ENCODE results near the gene SRC. TPM values are rescaled to one million over a fixed set of nuclear protein-coding genes. Genes with fewer than 3 reads are reported as not detected.

The SRC gene
- total RNA-seq, 1 donor from 2014 or later = 72.7 TPM

DNA sequence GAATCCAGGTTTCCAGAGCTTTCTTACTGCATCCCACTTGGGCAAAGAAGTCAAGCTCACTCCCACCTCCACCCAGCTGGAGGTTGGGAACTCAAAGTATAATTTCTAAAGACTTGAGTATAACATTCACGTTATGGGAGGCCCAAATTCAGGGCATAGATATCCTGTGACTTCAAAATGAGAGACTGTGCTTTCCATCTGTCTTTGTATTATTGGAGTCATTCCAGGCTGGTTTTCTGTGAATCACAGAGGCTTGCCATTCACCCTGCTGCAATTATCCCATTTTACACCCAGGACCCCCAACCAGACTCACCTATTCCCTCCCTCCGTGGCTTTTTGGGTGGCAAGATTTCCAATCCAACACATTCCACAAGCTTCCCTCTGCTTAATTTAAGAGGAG lies 19.3 kb upstream of the SRC start:
- Mint-ChIP-seq H3K36me3 (ENCODE audit: low read depth) (no peaks in the 10 kb centered on the region), H3K27ac (no peak overlapping the region), H3K4me3 (no peak overlapping the region), H3K27me3 (no peaks in the 10 kb centered on the region), H3K9me3 (no peaks in the 10 kb centered on the region), H3K4me1 (no peaks in the 10 kb centered on the region)
- intact Hi-C loops (cut with micrococcal nuclease) = no loop called here
- ChIA-PET POLR2A (interaction anchor here (1.0 to 1.2 kb wide), 2 partner anchors 9 to 12 kb away, joined by 3 to 4 read pairs; no protein-coding TSS in a partner anchor), CTCF (no interaction called here)
- ATAC-seq (ENCODE audit: low read depth) = no peak
- DNase-seq = no peak
- TF ChIP-seq, protein P1, sequence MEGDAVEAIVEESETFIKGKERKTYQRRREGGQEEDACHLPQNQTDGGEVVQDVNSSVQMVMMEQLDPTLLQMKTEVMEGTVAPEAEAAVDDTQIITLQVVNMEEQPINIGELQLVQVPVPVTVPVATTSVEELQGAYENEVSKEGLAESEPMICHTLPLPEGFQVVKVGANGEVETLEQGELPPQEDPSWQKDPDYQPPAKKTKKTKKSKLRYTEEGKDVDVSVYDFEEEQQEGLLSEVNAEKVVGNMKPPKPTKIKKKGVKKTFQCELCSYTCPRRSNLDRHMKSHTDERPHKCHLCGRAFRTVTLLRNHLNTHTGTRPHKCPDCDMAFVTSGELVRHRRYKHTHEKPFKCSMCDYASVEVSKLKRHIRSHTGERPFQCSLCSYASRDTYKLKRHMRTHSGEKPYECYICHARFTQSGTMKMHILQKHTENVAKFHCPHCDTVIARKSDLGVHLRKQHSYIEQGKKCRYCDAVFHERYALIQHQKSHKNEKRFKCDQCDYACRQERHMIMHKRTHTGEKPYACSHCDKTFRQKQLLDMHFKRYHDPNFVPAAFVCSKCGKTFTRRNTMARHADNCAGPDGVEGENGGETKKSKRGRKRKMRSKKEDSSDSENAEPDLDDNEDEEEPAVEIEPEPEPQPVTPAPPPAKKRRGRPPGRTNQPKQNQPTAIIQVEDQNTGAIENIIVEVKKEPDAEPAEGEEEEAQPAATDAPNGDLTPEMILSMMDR (IDR thresholded peaks at IDR 0.05) = no peak

DNA sequence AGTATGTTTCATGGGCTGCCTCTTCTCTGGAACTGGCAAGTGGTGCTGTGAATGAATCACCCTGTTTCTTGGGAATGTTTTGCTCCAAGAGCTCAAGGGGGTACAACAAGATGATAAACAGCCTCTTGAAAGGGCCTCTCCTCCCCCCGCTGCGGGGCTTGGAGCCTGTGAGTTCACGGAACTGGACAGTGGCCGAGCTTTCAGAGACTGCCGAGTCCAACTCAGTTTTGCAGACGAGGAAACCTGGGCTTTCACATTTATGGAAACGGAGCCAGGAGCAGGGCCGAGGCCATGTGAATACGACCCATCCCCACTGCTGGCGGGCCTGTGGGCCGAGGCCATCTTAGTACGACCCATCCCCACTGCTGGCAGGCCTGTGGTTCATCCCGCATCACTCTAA lies 18.2 kb upstream of the SRC start:
- no peak overlapping the region for H3K4me3 Mint-ChIP-seq
- no peaks in the 10 kb centered on the region for H3K9me3 Mint-ChIP-seq
- H3K27me3 Mint-ChIP-seq = no peaks in the 10 kb centered on the region
- ATAC-seq (ENCODE audit: low read depth) (no peak), DNase-seq (no peak)
- intact Hi-C loops (cut with micrococcal nuclease) = no loop called here
- ChIA-PET CTCF (no interaction called here), POLR2A (interaction anchor here (0.5 to 1.1 kb wide), 5 partner anchors 9 to 582 kb away, joined by 3 to 8 read pairs (median 3); partner anchors contain the start of genes MANBAL, NDRG3 and SRC)
- no peaks in the 10 kb centered on the region for H3K36me3 Mint-ChIP-seq (ENCODE audit: low read depth)
- TF ChIP-seq, protein P1 (IDR thresholded peaks at IDR 0.05) = no peak
- H3K4me1 Mint-ChIP-seq = peaks cover 4% of the 10 kb centered on the region
- H3K27ac Mint-ChIP-seq = no peak overlapping the region

DNA sequence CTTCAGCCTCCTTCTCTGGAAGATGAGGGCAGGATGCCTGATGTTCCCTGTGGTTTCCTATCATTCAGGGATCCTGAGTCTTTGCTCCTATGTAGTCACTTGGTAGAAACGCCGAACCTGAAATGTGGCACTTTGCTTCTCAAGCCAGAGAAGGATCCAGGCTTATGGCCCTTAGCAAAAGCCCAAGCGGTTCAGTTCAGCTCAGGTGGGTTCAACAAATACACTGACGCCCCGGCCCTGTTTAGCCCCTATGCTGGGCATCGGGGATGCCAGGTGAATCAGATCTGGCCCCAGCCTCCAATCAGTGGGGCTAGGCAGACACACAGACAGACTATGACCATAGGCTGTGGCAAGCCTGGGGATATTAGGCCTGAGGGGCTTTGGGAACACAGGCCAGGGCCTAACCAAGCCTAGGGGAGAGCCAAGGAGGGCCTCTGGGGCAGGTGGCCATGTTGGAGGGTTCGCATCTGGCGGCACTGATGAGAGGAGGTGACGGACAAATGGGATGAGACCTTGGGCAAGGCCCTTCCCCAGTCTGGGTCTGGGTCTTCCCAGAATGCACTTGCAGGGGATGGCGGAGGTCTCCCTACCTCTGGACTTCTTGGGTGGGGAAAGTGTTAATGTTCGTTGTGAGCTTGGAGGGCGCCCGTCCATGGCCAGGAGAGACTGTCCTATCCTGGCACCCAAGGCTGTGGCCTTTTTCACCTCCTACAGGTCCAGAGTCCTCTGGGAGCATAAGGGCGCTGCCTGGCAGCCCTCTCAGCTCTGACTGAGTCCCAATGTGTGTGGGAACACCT lies 17.6 kb upstream of the SRC start:
- DNase-seq (no peak), ATAC-seq (ENCODE audit: low read depth) (no peak)
- intact Hi-C loops (cut with micrococcal nuclease) = no loop called here
- TF ChIP-seq, protein P1 (IDR thresholded peaks at IDR 0.05) = no peak
- ChIA-PET POLR2A (interaction anchor here (0.5 to 0.7 kb wide), 2 partner anchors 8 to 39 kb away, joined by 3 to 7 read pairs; partner anchors contain the start of gene MANBAL), CTCF (no interaction called here)
- H3K27me3 Mint-ChIP-seq = no peaks in the 10 kb centered on the region
- H3K4me3 Mint-ChIP-seq = no peak overlapping the region
- no peaks in the 10 kb centered on the region for H3K9me3 Mint-ChIP-seq
- H3K36me3 Mint-ChIP-seq (ENCODE audit: low read depth) = no peaks in the 10 kb centered on the region
- peaks cover 10% of the 10 kb centered on the region for H3K4me1 Mint-ChIP-seq
- H3K27ac Mint-ChIP-seq = no peak overlapping the region

DNA sequence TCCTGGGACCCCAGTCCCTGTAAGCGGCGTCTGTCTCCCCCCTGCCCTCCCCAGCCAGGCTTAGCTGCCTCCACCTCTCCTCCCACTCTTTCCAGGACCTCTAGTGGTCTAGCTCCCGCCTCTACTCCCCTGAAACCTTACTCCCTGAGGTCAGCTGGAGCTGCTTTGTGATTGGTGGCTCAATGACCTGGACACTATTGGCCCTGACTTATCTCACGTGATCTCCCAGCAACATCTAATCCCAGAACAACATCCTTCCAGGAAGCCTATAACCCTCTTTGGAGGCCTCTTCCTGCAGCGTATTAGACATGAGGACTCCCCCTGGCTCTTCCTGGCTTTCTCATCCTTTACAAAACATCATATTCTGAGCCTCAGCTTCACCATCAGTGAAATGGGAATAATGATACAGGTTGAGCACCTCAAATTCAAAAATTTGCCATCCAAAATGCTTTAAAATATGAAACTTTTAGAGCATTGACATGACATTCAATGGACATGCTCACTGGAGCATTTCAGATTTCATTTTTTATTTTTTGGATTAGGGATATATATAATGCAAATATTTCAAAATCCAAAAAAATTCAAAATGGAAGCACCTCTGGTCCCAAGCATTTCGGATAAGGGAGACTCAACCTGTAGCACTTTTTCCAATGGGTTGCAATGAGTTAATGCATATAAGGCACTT lies 16.3 kb upstream of the SRC start:
- Mint-ChIP-seq H3K27me3 (no peaks in the 10 kb centered on the region), H3K4me3 (no peak overlapping the region), H3K4me1 (peaks cover 22% of the 10 kb centered on the region), H3K9me3 (no peaks in the 10 kb centered on the region), H3K27ac (no peak overlapping the region), H3K36me3 (ENCODE audit: low read depth) (no peaks in the 10 kb centered on the region)
- DNase-seq (no peak), ATAC-seq (ENCODE audit: low read depth) (no peak)
- ChIA-PET POLR2A (no interaction called here), CTCF (no interaction called here)
- intact Hi-C loops (cut with micrococcal nuclease) = no loop called here
- TF ChIP-seq, protein P1 (IDR thresholded peaks at IDR 0.05) = no peak

DNA sequence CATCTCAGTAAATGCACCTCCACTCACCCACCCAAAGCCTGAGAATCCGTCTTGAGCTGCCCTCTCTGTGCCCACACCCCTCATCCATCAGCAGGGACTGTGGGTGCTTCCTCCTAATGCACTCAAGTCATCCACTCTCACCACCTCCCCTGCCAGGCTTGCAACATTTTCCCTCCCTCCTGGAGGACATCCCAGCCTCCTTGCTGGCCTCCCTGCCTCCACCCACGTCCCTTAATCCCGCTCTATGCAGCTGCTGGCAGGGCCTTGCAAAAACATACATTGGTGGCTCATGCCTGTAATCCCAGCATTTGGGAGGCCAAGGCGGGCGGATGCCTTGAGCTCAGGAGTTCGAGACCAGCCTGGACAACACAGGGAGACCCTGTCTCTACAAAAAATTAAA lies 15.6 kb upstream of the SRC start:
- Mint-ChIP-seq H3K4me1 (peaks cover 27% of the 10 kb centered on the region), H3K36me3 (ENCODE audit: low read depth) (no peaks in the 10 kb centered on the region), H3K4me3 (no peak overlapping the region), H3K9me3 (no peaks in the 10 kb centered on the region), H3K27ac (peak overlapping the region; percentile 15), H3K27me3 (no peaks in the 10 kb centered on the region)
- ChIA-PET POLR2A (no interaction called here), CTCF (no interaction called here)
- ATAC-seq (ENCODE audit: low read depth) (no peak), DNase-seq (no peak)
- TF ChIP-seq, protein P1 (IDR thresholded peaks at IDR 0.05) = no peak
- intact Hi-C loops (cut with micrococcal nuclease) = no loop called here
